Measurements from ENCODE around the gene MRPS18C. TPM values are rescaled to one million over a fixed set of nuclear protein-coding genes. Genes with fewer than 3 reads are reported as not detected.

MRPS18C gene
- total RNA-seq, 1 experiment from 2014 or later: 85.4 TPM

GRCh38 chr4:83486457-83487129 is 30.7 kb downstream of the MRPS18C start:
- Histone ChIP-seq H2BK15ac (ENCODE audit: low read depth, low read length) (no peak overlapping the region), H3T11ph (ENCODE audit: low read length) (no peak overlapping the region), H2AFZ (ENCODE audit: low read length) (no peak overlapping the region), H3K4me1 (ENCODE audit: insufficient read depth, low read length) (no peaks in the 10 kb centered on the region), H3K4ac (ENCODE audit: low read depth, low read length) (no peak overlapping the region), H2BK120ac (ENCODE audit: low read depth, low read length, poor library complexity, severe bottlenecking) (no peak overlapping the region), H3K14ac (ENCODE audit: insufficient read depth, low read length) (no peak overlapping the region), H3K9me3 (ENCODE audit: control insufficient read depth, low read depth, low read length) (no peaks in the 10 kb centered on the region), H3K79me1 (ENCODE audit: insufficient read depth, low read depth, low read length, poor library complexity, severe bottlenecking) (no peaks in the 10 kb centered on the region), H3K27ac (ENCODE audit: insufficient read length, low read depth, low read length) (no peak overlapping the region), H2AK5ac (ENCODE audit: insufficient read length, low read length) (no peak overlapping the region), H2BK5ac (ENCODE audit: insufficient read length, low read length) (no peak overlapping the region), H4K20me1 (ENCODE audit: control insufficient read depth, insufficient read depth, insufficient read length) (no peaks in the 10 kb centered on the region), H3K9ac (ENCODE audit: extremely low read depth, insufficient read length, low read length) (no peak overlapping the region), H3K79me2 (ENCODE audit: insufficient read depth, low read length) (no peaks in the 10 kb centered on the region), H3K23me2 (ENCODE audit: insufficient read length, low read depth, low read length, poor library complexity, severe bottlenecking) (peaks cover 4% of the 10 kb centered on the region), H3K56ac (ENCODE audit: insufficient read length, low read depth, low read length) (no peak overlapping the region), H2BK12ac (ENCODE audit: insufficient read length, low read depth, low read length) (no peak overlapping the region), H4K5ac (ENCODE audit: insufficient read length, low read depth, low read length) (no peak overlapping the region), H3K23ac (ENCODE audit: insufficient read length, low read depth, low read length) (no peak overlapping the region), H2BK20ac (ENCODE audit: low read depth, low read length, poor library complexity, severe bottlenecking) (no peak overlapping the region), H4K8ac (replicated peaks; ENCODE audit: insufficient read length, low read depth, low read length) (no peak overlapping the region), H3K18ac (ENCODE audit: insufficient read length, low read depth, low read length) (no peak overlapping the region), H3K4me2 (ENCODE audit: insufficient read depth, insufficient read length, low read length) (no peak overlapping the region), H3K27me3 (ENCODE audit: insufficient read depth, low read length) (no peaks in the 10 kb centered on the region), H4K91ac (ENCODE audit: insufficient read length, low read depth, low read length) (no peak overlapping the region)
- H3K9me3 Mint-ChIP-seq: no peaks in the 10 kb centered on the region; a peak in 1 of 5 replicates
- no CpG with 5 or more reads among the region's 3 CpGs for WGBS (ENCODE audit: extremely low coverage, insufficient read length, low lambda C conversion rate)
- no peak overlapping the region for H3K4me3 Mint-ChIP-seq
- H3K27ac Mint-ChIP-seq: no peak overlapping the region
- peaks cover 2 to 9% of the 10 kb centered on the region in 2 experiments for H3K4me1 Mint-ChIP-seq
- DNase-seq: no peak
- peaks cover 0 to 8% (median 3%) of the 10 kb centered on the region in 3 experiments; a peak in 2 of 7 replicates for H3K36me3 Mint-ChIP-seq (ENCODE audit: insufficient read depth in 1 of 3, low read depth in 3 of 3)
- peaks cover 9% of the 10 kb centered on the region for H3K27me3 Mint-ChIP-seq (ENCODE audit: low read depth)
- TF ChIP-seq CTCF (conservative IDR thresholded peaks at IDR 0.05): no peak

Measured in H9 (cell line).